ENCODE results near the gene IL3. TPM values are rescaled to one million over a fixed set of nuclear protein-coding genes. Genes with fewer than 3 reads are reported as not detected.

IL3 gene
- total and polyA plus RNA-seq, 9 of the 15 experiments (the other 6 are each of a cell fraction or from before 2014, with no cell fraction given) = not detected

DNA sequence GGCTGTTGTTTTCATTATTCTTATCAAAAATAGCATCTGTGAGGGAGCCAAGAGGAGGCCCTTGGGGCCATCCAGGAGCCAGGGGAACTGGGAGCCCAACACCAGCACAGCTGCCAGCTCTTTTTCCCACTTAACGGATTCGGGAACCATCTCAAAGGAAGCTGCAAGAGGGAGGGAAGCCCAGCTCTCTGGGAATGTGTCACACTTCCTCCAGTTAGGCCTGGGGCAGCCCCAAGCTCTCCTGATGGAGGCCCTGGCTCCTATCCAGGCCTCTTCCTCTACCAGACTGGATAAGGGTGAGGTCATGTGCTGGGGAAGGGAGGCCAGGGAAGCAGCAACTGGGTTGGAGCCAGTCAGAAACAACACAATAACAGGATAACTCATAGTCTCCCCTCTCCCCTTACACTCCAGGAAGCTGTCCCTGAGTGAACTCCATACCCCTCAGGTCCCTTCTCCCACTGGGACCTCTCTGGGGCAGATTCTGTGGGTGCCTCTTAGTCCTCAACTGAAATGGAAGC is 25.9 kb downstream of the IL3 start (continued):
- TF ChIP-seq HNRNPH1 (optimal IDR thresholded peaks at IDR 0.05; ENCODE audit: low read depth, low read length) (no peak), EP300 (IDR thresholded peaks at IDR 0.05; ENCODE audit: low read length) (no peak), ZNF311 (CRISPR knock-in tag; IDR thresholded peaks at IDR 0.05) (no peak), TAF7 (tag; IDR thresholded peaks at IDR 0.05) (no peak), TRIM24 (IDR thresholded peaks at IDR 0.05) (no peak), E2F5 (CRISPR knock-in tag; IDR thresholded peaks at IDR 0.05) (no peak), WHSC1 (IDR thresholded peaks at IDR 0.05; ENCODE audit: low read length) (no peak), MAZ (CRISPR knock-in tag; conservative IDR thresholded peaks at IDR 0.05 in 1 of 2, IDR thresholded peaks at IDR 0.05 in 1 of 2) (0 out of 4 replicates have a peak, but pooled peaks of 1 of the 2 experiments have one; percentile 28), DPF2 (IDR thresholded peaks at IDR 0.05) (0 out of 2 replicates have a peak, but pooled peaks have one; percentile 33), HNRNPL (IDR thresholded peaks at IDR 0.05; ENCODE audit: low read depth, low read length) (no peak), ZBTB8A (IDR thresholded peaks at IDR 0.05; ENCODE audit: partially characterized antibody) (no peak), SRF (CRISPR knock-in tag; IDR thresholded peaks at IDR 0.05) (no peak), ZNF764 (CRISPR knock-in tag; IDR thresholded peaks at IDR 0.05; ENCODE audit: low read depth) (no peak), ZNF77 (CRISPR knock-in tag; IDR thresholded peaks at IDR 0.05) (no peak), SP1 (CRISPR knock-in tag; IDR thresholded peaks at IDR 0.05) (no peak), PCBP1 (IDR thresholded peaks at IDR 0.05; ENCODE audit: low read depth, low read length, poor library complexity, severe bottlenecking) (no peak), MYC (IDR thresholded peaks at IDR 0.05; ENCODE audit: low read depth, low read length) (no peak; the same call in 1 of the 2 replicates), MYC (CRISPR knock-in tag; IDR thresholded peaks at IDR 0.05; ENCODE audit: borderline replicate concordance, low read depth) (no peak)
- TF ChIP-seq, protein P1, sequence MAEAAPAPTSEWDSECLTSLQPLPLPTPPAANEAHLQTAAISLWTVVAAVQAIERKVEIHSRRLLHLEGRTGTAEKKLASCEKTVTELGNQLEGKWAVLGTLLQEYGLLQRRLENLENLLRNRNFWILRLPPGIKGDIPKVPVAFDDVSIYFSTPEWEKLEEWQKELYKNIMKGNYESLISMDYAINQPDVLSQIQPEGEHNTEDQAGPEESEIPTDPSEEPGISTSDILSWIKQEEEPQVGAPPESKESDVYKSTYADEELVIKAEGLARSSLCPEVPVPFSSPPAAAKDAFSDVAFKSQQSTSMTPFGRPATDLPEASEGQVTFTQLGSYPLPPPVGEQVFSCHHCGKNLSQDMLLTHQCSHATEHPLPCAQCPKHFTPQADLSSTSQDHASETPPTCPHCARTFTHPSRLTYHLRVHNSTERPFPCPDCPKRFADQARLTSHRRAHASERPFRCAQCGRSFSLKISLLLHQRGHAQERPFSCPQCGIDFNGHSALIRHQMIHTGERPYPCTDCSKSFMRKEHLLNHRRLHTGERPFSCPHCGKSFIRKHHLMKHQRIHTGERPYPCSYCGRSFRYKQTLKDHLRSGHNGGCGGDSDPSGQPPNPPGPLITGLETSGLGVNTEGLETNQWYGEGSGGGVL (CRISPR knock-in tag; IDR thresholded peaks at IDR 0.05) = no peak
- TF ChIP-seq, protein P2, sequence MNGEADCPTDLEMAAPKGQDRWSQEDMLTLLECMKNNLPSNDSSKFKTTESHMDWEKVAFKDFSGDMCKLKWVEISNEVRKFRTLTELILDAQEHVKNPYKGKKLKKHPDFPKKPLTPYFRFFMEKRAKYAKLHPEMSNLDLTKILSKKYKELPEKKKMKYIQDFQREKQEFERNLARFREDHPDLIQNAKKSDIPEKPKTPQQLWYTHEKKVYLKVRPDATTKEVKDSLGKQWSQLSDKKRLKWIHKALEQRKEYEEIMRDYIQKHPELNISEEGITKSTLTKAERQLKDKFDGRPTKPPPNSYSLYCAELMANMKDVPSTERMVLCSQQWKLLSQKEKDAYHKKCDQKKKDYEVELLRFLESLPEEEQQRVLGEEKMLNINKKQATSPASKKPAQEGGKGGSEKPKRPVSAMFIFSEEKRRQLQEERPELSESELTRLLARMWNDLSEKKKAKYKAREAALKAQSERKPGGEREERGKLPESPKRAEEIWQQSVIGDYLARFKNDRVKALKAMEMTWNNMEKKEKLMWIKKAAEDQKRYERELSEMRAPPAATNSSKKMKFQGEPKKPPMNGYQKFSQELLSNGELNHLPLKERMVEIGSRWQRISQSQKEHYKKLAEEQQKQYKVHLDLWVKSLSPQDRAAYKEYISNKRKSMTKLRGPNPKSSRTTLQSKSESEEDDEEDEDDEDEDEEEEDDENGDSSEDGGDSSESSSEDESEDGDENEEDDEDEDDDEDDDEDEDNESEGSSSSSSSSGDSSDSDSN (IDR thresholded peaks at IDR 0.05; ENCODE audit: borderline replicate concordance in 1 of 2, low read depth in 2 of 2, low read length in 2 of 2) = no peak
- TF ChIP-seq, protein P3, sequence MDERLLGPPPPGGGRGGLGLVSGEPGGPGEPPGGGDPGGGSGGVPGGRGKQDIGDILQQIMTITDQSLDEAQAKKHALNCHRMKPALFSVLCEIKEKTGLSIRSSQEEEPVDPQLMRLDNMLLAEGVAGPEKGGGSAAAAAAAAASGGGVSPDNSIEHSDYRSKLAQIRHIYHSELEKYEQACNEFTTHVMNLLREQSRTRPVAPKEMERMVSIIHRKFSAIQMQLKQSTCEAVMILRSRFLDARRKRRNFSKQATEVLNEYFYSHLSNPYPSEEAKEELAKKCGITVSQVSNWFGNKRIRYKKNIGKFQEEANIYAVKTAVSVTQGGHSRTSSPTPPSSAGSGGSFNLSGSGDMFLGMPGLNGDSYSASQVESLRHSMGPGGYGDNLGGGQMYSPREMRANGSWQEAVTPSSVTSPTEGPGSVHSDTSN (CRISPR knock-in tag; IDR thresholded peaks at IDR 0.05; ENCODE audit: low read depth) = no peak
- TF ChIP-seq, protein P3 (tag; conservative IDR thresholded peaks at IDR 0.05; ENCODE audit: low read depth) = no peak

Measured in K562 (cell line).